Stimulated activated CD8-positive, alpha-beta memory T cell treated with anti-CD3 and anti-CD28 coated beads, Interleukin-7, amount 100 ng/mL, for 24 hours (primary cell): ENCODE data around the gene HDAC8.

Experiments
- DNase-seq: peaks from one replicate; pipeline ENCODE4 v3.0.0-alpha.2; 2020; ENCODE audit warnings: low read depth

The HDAC8 gene

GRCh38 chrX:72316408-72317110 lies 256.1 kb downstream of the HDAC8 start:
- no peak for DNase-seq

- DNase-seq, result no peak
Measured at GRCh38 chrX:72314881-72315280, 257.8 kb downstream of the HDAC8 start.

GRCh38 chrX:72313707-72314641 lies 258.7 kb downstream of the HDAC8 start:
- no peak for DNase-seq

- no peak for DNase-seq
Measured at GRCh38 chrX:72312311-72312940, 260.2 kb downstream of the HDAC8 start.

- no peak for DNase-seq
Measured at GRCh38 chrX:72309297-72310071, 263.2 kb downstream of the HDAC8 start.

DNA sequence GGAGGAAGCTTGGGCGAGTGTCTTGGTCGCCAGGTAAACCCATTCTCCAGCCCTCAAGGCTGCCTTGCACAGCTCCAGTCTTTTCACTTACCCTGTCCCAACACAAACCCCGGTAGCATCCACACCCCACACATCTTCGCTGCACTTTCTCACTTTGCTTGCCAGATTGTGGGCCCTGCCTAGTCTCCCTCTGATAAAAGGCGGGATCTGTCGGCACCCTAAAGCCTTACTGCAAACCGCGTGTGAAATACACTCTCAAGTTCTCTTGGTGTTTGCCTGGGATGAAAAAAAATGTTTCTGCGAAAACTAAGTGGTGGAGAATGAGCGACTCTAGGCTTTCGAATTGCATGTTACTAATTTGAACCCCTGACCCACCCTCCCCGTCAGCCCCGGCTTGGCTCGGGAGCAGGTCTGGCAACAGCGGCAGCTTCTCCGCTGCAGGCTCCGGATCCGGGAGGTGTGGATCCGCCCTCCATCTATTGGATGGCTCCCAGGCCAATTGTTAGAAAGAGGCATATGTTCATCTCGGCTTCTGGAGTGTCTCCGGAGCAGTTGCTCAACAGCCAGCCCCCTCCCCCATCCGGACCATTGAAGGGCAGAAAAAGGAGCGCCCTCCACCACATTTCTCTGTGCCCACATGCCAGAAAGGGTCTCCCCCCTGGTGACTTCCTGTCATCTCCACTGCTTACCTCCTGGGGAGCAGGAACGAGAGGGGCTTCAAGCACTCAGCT lies 263.9 kb downstream of the HDAC8 start:
- DNase-seq, result no peak

DNA sequence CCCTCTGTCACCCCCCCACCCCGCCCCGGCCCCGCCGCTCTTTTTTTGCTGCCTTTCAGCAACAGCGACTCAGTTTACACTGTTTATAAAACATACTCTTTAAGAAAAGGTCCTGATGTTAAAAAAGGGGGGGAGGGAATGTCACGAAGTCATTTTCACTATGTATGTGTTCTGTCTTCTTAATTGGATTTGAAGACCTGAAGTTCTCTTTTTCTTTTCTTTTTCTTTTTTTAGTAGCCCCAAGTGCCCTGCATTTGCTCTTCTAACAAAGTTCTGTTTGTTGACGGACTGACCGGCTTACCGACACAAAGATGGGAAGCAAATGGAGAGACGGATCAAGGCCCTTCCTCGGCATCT lies 264.5 kb downstream of the HDAC8 start:
- no peak for DNase-seq

GRCh38 chrX:72307646-72308051 lies 265.0 kb downstream of the HDAC8 start:
- no peak for DNase-seq

- no peak for DNase-seq
Measured at GRCh38 chrX:72306851-72307645, 265.6 kb downstream of the HDAC8 start.

GRCh38 chrX:72306085-72306801 lies 266.4 kb downstream of the HDAC8 start:
- no peak for DNase-seq

GRCh38 chrX:72305286-72306084 lies 267.2 kb downstream of the HDAC8 start, which contains the start of gene CITED1:
Gene CITED1, minus strand, starts transcription at chrX:72305914. Its CDS starts 3,045 bp downstream, at chrX:72302869.
- no peak for DNase-seq

DNA sequence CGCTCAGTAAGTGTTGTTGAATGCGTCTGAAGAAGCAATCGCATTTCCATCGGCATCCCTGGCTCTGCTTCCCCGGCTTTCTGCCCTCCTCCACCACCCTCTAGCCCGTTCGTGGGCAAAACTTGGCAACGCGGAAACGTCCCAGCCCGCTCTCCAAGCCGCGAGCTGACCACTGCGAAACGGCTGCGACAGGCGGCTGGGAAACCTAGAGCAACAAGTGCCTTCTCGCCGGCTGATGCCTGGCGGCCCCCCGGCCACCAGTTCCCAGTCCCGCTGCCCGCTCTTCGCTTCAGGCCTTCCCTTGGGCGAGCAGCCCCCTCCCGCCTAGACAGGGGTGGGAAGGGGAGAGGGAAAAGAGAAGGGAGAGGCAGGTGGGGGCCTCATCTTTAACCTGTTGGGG lies 267.8 kb downstream of the HDAC8 start:
- no peak for DNase-seq

DNA sequence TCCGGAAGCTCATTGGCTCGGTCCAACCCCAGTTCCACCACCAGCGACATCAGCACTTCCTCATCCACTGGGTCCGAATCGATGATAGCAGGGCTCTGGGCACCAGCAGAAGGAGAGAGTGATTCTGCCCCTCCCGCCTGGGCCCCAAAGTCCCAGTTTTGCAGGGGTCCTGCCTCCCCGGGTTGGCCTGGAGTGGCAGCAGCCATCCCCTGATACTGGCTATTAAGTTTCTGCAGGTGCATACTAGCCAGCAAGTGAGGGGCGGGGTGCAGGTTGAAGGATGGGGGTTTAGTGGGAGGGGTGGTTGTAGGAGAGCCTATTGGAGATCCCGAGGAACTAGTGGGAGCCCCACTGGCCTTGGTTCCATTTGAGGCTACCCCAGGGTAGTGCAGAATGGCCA lies 270.9 kb downstream of the HDAC8 start:
- no peak for DNase-seq

DNA sequence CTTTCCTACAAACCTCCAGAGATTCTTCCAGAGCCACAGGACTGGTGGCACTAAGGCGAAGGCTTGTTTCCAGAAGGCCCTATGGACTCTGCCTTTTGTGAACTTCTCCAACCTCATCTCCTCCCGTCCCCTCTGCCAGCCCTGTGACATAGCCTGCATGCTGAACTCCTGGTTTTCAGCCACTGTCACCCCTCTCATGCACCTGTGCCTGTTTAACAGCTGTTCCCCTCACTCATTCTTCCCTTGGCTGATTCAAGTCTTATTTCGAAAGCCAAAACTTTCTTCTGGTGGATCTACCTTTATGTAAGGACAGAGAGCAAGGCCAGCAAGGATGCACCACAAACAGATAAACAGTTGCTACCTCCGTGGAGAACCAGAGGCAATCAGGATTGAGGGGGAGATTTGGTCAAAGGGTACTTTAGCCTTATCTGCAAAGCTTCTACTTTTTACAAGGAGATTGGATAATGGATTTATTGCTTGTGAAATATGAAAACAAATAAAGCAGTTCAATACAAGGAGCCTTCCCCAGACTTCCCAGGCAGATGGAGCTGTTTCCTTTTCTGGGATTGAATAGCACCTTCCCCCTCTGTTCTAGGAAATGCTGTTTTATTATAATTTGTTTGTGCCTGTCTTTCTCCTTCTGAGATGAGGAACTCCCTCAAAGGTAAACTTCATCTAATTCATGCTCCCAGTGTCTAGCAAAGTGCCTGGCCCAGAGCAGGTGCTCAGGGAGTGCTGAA lies 272.6 kb downstream of the HDAC8 start:
- DNase-seq, result no peak

- no peak for DNase-seq
Measured at GRCh38 chrX:72297953-72298730, 274.5 kb downstream of the HDAC8 start.

GRCh38 chrX:72296991-72297390 lies 275.7 kb downstream of the HDAC8 start:
- no peak for DNase-seq

DNA sequence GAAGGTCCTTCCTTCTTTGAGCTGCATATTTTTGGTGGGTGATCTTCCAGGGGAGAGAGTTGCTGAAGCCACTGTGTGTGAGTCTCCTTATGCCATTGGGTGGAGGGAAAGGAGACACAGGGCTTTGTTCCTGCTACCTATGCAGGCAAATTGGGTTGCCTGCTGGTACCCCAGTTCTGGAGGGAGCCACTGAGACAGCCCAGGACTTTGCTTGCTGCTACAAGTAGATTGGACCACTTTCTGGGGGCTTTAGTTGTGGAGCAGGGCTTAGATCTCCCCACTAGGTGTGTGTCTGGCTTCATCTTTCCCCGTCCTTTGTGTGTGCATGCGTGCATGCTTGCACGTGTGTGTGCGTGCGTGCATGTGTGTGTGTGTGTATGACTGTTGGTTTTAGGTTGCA lies 276.9 kb downstream of the HDAC8 start:
- DNase-seq, result no peak
